Thyroid gland (tissue), 4 donors: ENCODE results near the gene GMCL2.

ENCODE experiments used
- POLR2A ChIP-seq, 2 donors: fragments of 450-650 bp; IDR thresholded peaks; one replicate each; pipeline ENCODE4 v1.6.1; 2017; ENCODE audit warnings: antibody characterized with exemption in 2 of 2, mild to moderate bottlenecking in 2 of 2, moderate library complexity in 1 of 2
- TF ChIP-seq, protein P1 (sequence below), 6 experiments: fragments of 200-600 bp in 3 of 6; fragments of 450-650 bp in 3 of 6; sonication (generic) in 3 of 6; IDR thresholded peaks; one replicate each; pipeline ENCODE4 v1.5.1; 2016 to 2019; ENCODE audit warnings: antibody characterized with exemption in 6 of 6, mild to moderate bottlenecking in 2 of 6, inconsistent platforms in 1 of 6, moderate library complexity in 1 of 6

DNA sequence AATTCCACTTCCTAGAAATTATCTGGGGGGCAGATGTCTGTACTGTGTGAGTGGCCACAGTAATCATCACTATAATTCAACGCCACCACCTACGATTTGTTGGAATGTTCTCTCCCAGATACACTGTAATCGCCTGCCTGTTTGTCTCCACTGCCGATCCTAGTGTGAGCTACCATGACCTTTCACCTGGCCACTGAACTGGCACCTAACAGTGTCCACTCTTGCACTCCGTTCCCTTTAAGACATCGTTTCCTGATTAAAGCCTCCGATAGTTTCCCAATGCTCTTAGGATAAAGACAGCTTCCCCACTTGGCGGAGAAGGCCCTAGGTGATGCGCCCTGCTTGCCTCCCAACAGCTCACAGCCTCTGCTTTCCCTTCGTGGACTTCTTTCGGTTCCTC, 41.4 kb upstream of the GMCL2 start:
- TF ChIP-seq, protein P1, sequence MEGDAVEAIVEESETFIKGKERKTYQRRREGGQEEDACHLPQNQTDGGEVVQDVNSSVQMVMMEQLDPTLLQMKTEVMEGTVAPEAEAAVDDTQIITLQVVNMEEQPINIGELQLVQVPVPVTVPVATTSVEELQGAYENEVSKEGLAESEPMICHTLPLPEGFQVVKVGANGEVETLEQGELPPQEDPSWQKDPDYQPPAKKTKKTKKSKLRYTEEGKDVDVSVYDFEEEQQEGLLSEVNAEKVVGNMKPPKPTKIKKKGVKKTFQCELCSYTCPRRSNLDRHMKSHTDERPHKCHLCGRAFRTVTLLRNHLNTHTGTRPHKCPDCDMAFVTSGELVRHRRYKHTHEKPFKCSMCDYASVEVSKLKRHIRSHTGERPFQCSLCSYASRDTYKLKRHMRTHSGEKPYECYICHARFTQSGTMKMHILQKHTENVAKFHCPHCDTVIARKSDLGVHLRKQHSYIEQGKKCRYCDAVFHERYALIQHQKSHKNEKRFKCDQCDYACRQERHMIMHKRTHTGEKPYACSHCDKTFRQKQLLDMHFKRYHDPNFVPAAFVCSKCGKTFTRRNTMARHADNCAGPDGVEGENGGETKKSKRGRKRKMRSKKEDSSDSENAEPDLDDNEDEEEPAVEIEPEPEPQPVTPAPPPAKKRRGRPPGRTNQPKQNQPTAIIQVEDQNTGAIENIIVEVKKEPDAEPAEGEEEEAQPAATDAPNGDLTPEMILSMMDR (IDR thresholded peaks at IDR 0.05), result no peak
- no peak for TF ChIP-seq POLR2A (IDR thresholded peaks at IDR 0.05)
